Activated T-cell treated with anti-CD3 and anti-CD28 coated beads, Interleukin-2, amount 50 U/mL, for 4 hours (primary cell): ENCODE results near the gene MRRF. TPM values are rescaled to one million over a fixed set of nuclear protein-coding genes. Genes with fewer than 3 reads are reported as not detected.
"Not testable (repeated sequence)": the region's sequence is repeated elsewhere in the genome, so short reads cannot be mapped to it uniquely, and the experiment has no call there.

Source experiments
- ATAC-seq, 2 donors: fragments of 200-7000 bp; cut with Tn5 transposase; one replicate each; pipeline ENCODE4 v1.10.0; 2021
- DNase-seq: peaks from one replicate; pipeline ENCODE4 v3.0.0-alpha.2; 2020
- H3K27me3 Mint-ChIP-seq: one replicate; pipeline ENCODE4 v1.8.0; 2021; ENCODE audit warnings: low read depth, mixed read lengths
- H3K36me3 Mint-ChIP-seq: one replicate; pipeline ENCODE4 v1.8.0; 2022; ENCODE audit warnings: mixed read lengths; ENCODE audit not compliant: insufficient read depth
- H3K4me1 Mint-ChIP-seq: one replicate; pipeline ENCODE4 v1.8.0; 2021; ENCODE audit warnings: low read depth, mixed read lengths
- H3K4me3 Mint-ChIP-seq: one replicate; pipeline ENCODE4 v1.8.0; 2021; ENCODE audit warnings: mild to moderate bottlenecking, moderate library complexity, mixed read lengths
- H3K9me3 Mint-ChIP-seq: one replicate; pipeline ENCODE4 v1.8.0; 2021; ENCODE audit warnings: mixed read lengths
- total RNA-seq, 3 donors: library from RNA; stranded (reverse); gene quantifications; one replicate each; pipeline ENCODE4 v1.2.1, GENCODE V29; 2021

The MRRF gene
- total RNA-seq, 3 donors from 2014 or later, result 93.0 to 94.4 (median 93.3) TPM

DNA sequence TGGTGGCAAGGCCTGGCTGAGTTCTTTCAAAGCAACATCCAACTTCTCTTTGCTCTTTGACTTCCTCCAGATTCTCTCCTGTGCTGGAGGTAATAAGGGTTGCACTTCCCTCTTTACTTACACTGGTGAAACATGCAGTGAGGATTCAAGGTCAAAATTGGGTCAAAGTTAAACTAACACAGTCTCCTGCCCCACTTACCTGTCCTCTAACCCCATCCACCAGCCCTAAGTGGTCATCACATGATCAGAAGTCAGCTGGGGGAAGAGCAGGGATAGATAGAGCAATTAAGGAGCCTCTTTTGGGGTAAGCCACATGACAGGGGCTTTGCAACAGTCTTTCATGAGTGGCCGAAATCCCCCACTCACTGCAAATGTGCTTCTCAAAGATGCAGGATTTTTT, 60.0 kb downstream of the MRRF start:
- not testable (repeated sequence) for H3K4me3 Mint-ChIP-seq, ATAC-seq, H3K9me3 Mint-ChIP-seq, DNase-seq, H3K4me1 Mint-ChIP-seq, H3K27me3 Mint-ChIP-seq
- peaks cover 38% of the 10 kb centered on the region for H3K36me3 Mint-ChIP-seq

DNA sequence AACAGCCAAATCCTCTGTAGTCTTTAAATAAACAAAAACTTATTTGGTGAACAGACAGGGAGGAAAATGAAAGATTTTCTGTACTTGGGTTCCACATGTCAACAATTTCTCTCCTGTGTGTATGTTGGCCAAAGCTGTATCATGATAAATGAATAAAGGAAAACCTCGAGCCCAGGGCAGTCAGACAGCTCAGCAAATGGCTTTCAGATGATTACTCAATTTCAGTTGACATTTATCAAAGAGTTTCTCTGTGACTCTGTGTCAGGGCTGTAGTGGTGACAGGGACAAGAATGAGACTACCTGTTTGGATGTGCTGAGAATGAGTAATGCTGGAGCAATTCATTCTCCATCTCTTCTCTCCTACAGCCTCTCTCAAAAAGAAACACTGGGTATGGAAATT, 60.4 kb downstream of the MRRF start:
- peak; percentile 65 to 69 for ATAC-seq
- no peak for DNase-seq
- no peak overlapping the region for H3K4me3 Mint-ChIP-seq
- no peaks in the 10 kb centered on the region for H3K27me3 Mint-ChIP-seq
- H3K4me1 Mint-ChIP-seq, result no peaks in the 10 kb centered on the region
- no peaks in the 10 kb centered on the region for H3K9me3 Mint-ChIP-seq
- H3K36me3 Mint-ChIP-seq, result peaks cover 39% of the 10 kb centered on the region

DNA sequence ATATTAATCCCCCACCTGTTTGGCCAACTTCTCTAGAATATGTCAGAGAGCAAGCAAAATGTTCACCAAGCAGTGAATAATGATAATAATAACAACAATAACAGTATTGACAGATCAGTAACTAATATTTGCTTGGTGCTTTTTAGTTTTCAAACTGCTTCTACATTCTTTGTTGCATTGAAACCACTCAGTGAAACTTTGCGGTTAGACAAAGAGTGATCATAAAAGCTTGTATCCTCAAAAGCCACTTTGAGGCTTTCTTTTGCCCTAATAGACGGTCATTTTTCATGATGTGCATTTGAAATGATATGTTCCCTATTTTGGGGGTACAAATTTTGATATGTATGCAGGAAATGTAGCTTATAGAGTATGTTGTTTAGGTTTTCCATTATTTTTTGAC, 62.5 kb downstream of the MRRF start:
- H3K27me3 Mint-ChIP-seq, result no peaks in the 10 kb centered on the region
- ATAC-seq (no peak), DNase-seq (no peak)
- H3K4me3 Mint-ChIP-seq, result no peak overlapping the region
- H3K4me1 Mint-ChIP-seq, result no peaks in the 10 kb centered on the region
- peaks cover 38% of the 10 kb centered on the region for H3K36me3 Mint-ChIP-seq
- H3K9me3 Mint-ChIP-seq, result no peaks in the 10 kb centered on the region

DNA sequence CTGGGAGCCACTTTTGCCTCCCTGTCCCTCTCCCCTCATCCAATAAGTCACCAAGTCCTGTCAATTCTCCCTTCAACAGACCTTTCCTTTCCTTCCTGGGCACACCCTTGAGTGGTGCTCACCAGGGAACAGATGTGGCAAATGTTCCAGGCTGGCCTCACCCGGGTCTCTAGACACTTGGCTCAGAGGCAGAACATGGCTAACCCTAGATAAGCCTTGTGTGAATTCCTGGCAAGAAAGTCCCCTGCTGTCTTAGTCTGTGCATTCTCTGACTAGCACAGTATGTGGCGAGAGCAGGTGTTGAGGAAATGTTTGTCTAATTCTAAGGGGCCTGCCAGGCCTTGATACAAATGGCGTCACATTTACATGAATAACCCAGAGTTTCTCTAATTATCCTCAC, 64.9 kb downstream of the MRRF start:
- Mint-ChIP-seq H3K4me3 (no peak overlapping the region), H3K36me3 (peaks cover 21% of the 10 kb centered on the region), H3K27me3 (no peaks in the 10 kb centered on the region), H3K4me1 (no peaks in the 10 kb centered on the region), H3K9me3 (no peaks in the 10 kb centered on the region)
- DNase-seq, result no peak
- no peak for ATAC-seq

DNA sequence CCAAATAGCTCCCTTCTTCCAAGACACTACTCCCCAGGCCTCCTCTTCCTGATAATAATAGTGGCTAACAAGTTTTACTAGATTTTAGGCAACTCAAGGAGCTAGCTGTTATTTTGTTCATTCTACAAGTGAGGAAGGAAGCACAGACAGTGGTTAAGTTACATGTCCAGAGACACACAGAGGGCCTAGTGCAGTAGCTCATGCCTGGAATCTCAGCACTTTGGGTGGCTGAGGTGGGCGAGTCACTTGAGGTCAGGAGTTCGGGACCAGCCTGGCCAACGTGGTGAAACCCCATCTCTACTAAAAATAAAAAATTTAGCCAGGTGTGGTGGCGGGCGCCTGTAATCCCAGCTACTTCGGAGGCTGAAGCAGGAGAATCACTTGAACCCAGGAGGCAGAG, 65.8 kb downstream of the MRRF start:
- H3K36me3 Mint-ChIP-seq, result peaks cover 12% of the 10 kb centered on the region
- not testable (repeated sequence) for H3K4me3 Mint-ChIP-seq, H3K4me1 Mint-ChIP-seq, DNase-seq, H3K27me3 Mint-ChIP-seq, H3K9me3 Mint-ChIP-seq, ATAC-seq

DNA sequence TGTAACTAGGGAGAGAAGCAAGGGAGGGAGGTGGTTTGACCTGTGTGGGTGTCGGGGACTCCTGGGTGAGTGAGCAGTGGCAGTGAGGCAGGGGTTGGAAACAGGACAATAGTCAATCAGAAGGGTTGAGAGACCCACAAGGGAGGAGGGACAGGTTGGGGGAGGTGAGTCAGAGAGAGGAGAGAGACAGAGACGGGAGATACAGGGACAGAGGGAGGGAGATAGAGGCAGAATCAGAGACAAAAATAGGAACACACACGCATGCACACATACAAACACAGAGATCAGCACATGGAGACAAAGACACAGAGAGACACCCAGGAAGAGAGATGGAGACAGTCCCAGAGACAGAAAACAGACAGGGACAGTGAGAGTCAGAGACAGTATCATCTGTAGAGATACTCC, 66.8 kb downstream of the MRRF start:
- DNase-seq, result no peak
- no peaks in the 10 kb centered on the region for H3K4me1 Mint-ChIP-seq

DNA sequence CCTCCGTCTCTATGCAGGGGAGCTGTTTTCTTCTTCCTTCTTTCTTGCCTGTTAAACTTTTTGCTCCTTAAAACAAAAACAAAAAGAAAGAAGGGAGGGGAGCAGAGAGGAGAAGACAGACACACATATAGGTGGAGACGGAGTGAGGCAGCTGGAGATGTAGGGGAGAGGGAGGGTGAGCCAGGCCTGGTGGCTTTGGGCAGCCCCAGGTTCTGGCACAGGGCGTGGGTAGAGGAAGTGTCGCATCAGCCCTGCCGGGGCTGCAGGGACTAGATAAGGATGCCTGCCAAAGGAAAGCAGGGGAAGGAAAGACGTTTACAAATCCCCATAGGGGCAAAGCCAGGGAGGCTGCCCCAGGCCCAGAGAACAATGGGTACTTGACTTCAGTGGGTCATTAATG, 67.4 kb downstream of the MRRF start:
- Mint-ChIP-seq H3K27me3 (no peaks in the 10 kb centered on the region), H3K9me3 (no peaks in the 10 kb centered on the region), H3K4me1 (no peaks in the 10 kb centered on the region), H3K4me3 (no peak overlapping the region), H3K36me3 (peaks cover 8% of the 10 kb centered on the region)
- ATAC-seq, result peak in 1 of 2 donors; percentile 43
- no peak for DNase-seq

More for the DNA sequence above, 66.8 kb downstream of the MRRF start:
- H3K9me3 Mint-ChIP-seq, result no peaks in the 10 kb centered on the region
- H3K27me3 Mint-ChIP-seq, result no peaks in the 10 kb centered on the region
- H3K36me3 Mint-ChIP-seq, result peaks cover 8% of the 10 kb centered on the region
- no peak for ATAC-seq
- H3K4me3 Mint-ChIP-seq, result no peak overlapping the region

DNA sequence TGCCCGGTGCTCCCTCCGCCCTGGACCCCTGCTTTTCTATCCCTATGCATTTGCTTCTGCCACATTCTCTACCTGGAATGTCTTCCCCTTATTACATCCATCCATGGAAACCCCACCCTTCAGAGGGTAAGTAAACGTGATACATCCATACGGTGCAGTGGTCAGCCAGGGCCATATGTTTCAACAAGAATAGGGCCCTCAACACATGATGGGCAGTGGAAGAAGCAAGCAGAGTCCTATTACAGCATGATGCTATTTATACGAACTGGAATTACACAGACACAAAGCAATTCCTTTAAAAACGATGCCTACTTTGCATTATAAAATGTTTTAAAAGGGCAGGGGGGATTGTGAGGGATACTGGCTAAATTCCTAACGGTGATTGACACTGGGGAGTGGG, 68.0 kb downstream of the MRRF start:
- no peak for ATAC-seq
- Mint-ChIP-seq H3K4me3 (no peak overlapping the region), H3K27me3 (no peaks in the 10 kb centered on the region), H3K4me1 (no peaks in the 10 kb centered on the region), H3K9me3 (no peaks in the 10 kb centered on the region), H3K36me3 (peaks cover 8% of the 10 kb centered on the region)
- no peak for DNase-seq

DNA sequence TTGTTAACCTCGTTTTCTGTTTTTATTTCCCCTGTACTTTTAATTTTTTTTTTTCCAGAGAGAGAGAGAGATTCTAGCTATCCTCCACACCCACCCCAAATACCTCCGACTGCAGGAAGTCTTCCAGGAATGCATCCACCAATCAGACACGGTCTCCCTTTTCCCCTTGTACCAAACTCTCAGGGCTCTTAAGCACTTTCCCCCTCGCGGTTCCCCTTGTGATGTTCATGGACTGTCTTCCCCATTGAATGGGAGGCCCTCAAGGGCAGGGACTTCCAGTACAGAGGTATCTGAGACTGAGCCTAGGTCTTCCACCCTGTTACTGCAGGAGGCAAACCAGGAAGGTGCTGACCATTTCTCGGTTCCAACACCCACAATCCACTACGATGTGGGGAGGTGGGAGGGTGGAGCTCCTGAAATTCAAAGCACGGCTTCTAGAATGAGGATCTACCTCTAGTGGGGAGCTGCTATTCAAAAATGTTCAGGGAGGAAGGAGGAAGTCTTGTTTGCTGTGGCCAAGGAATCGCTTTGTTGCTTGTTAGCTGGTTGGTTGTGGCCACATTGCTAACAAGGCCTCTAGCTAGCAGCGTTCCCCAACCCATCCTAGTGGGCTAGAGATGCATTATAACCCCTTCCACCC, 68.6 kb downstream of the MRRF start:
- ATAC-seq (no peak), DNase-seq (no peak)
- Mint-ChIP-seq H3K27me3 (no peaks in the 10 kb centered on the region), H3K36me3 (peaks cover 8% of the 10 kb centered on the region), H3K9me3 (no peaks in the 10 kb centered on the region), H3K4me3 (no peak overlapping the region), H3K4me1 (no peaks in the 10 kb centered on the region)

DNA sequence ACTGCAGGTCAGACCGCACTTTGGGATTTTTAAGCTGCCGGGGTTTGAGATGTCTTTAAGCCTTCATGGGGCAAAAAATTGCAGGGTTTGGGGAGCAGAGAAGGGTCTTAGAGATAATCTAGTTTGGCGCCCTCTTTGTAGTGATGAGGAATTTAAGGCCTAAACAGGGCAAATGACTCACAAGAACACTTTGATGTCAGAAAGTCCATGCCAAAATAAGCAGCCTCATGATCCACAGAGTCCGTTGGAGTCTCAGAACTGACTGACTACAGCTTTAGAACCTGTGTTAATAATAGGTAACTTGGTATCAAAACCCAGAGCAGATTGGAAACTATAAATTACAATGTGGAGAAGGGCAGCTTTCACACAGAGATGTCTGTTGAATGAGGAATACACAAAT, 70.2 kb downstream of the MRRF start:
- Mint-ChIP-seq H3K4me3 (no peak overlapping the region), H3K4me1 (no peaks in the 10 kb centered on the region), H3K27me3 (peaks cover 3% of the 10 kb centered on the region), H3K9me3 (no peaks in the 10 kb centered on the region), H3K36me3 (no peaks in the 10 kb centered on the region)
- DNase-seq (no peak), ATAC-seq (no peak)

DNA sequence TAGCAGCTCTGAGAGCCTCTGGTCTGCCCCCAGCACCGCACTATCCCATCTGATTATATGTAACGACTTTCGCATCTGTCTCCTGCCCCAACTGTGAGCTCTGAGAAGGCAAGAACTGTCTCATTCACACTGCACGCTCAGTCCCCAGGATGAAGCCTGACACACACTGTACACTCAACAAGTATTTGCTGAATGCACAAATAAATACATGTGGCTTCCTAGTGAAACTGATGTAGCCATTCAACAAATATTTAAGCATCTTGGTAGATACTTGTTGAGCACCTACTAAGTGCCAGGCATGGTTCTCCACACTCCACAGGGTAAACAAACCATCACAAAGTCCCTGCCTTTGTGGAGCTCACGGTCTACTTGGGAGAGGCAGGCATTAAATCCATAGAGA, 71.5 kb downstream of the MRRF start:
- ATAC-seq, result no peak
- no peak overlapping the region for H3K4me3 Mint-ChIP-seq
- no peaks in the 10 kb centered on the region for H3K36me3 Mint-ChIP-seq
- H3K4me1 Mint-ChIP-seq, result no peaks in the 10 kb centered on the region
- no peak for DNase-seq
- peaks cover 3% of the 10 kb centered on the region for H3K27me3 Mint-ChIP-seq
- H3K9me3 Mint-ChIP-seq, result no peaks in the 10 kb centered on the region

DNA sequence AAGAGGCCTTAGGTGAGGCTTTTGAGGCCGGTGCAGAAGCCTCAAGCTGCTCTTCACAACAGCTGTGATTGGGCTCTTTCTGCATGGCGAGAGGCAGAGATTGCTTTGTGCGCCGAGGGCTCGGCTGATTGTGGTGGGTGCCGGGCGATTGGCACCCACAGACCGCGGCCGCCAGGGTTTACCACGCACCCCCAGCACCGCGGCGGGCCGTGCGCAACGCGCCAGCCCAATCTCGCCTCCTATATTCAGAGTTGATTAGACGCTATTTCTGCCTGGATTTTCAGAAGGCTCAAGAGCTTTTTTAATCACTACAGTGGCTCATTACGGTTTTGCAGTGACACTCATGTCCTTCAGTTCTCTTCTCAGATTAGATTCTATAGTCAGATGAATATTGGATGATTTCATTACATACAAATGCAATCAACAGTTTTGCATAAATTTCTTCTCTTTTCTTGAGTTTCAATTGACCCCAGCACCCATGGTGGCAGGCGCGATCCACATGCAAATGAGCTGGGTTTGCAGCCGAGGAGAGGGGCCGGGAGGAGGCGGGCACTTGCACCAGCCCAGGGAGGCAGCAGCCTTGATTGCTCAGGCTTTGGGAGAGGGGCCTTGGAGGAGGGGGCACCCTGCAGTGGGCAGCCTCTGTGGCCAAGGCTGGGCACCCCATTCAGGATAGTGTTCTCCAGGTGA, 72.3 kb downstream of the MRRF start:
- Mint-ChIP-seq H3K36me3 (no peaks in the 10 kb centered on the region), H3K4me1 (no peaks in the 10 kb centered on the region), H3K9me3 (no peaks in the 10 kb centered on the region), H3K27me3 (peaks cover 3% of the 10 kb centered on the region), H3K4me3 (no peak overlapping the region)
- no peak for DNase-seq
- no peak for ATAC-seq

DNA sequence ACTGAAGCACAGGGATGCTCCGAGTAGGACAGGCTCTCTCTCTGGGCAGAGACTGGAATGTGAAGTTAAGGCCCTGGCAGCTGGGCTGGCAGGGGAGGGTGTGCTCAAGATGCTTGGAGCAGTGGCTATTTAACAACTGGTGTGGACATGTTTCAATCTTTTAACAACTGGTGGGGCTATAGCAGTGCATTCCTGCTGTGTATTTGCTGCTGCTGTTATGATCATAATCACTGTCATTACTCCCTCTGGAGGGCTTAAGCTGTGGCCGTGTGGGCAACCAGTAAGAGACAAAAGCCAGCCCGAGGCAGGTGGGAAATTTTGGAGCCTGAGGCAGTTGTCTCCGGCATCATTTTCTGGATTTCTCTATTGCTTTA, 72.9 kb downstream of the MRRF start:
- Mint-ChIP-seq H3K4me3 (no peak overlapping the region), H3K4me1 (no peaks in the 10 kb centered on the region), H3K36me3 (no peaks in the 10 kb centered on the region), H3K9me3 (no peaks in the 10 kb centered on the region), H3K27me3 (peaks cover 3% of the 10 kb centered on the region)
- no peak for ATAC-seq
- DNase-seq, result no peak

DNA sequence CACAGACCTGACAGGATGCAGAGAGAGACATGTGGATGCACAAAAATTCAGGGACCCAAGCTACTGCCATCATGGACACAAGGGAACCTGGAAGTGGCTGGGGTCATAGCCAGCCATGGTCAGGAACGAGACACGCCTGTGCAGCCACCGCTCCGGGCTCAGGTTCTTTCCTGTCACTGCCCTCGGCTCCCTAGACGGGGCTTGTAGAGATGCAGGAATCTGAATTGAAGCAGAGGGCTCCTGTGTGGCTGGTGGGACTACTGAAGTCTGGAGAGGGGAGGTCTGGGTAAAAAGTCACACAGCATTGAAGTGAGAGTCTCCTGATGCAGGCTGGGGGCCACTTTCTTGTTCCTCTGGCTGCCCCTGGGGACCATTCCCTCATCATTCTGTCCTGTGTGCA, 73.9 kb downstream of the MRRF start:
- DNase-seq, result no peak
- peaks cover 3% of the 10 kb centered on the region for H3K27me3 Mint-ChIP-seq
- no peaks in the 10 kb centered on the region for H3K4me1 Mint-ChIP-seq
- H3K9me3 Mint-ChIP-seq, result no peaks in the 10 kb centered on the region
- no peaks in the 10 kb centered on the region for H3K36me3 Mint-ChIP-seq
- ATAC-seq, result no peak
- H3K4me3 Mint-ChIP-seq, result no peak overlapping the region

DNA sequence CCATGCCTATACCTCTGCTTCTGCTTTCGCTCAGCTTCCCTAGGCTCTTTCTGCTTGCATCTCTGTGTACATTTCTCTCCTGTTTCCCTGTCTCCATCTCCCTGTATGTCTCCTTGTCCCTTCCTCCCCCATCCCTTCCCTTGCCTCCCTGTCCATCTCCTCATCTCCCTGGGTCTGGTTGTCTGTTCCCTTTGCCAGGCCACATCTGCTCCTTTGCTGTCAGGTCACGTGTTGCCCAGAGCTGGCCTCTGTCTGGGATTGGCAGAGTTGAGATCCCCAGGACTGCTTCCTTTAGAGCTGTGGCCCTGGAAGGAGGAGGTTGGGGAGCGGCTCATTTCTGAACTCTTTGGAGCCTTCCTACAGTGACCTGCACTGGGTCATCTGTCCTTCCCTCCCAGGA, 74.3 kb downstream of the MRRF start:
- ATAC-seq (no peak), DNase-seq (no peak)
- Mint-ChIP-seq H3K36me3 (no peaks in the 10 kb centered on the region), H3K27me3 (peaks cover 6% of the 10 kb centered on the region), H3K4me1 (no peaks in the 10 kb centered on the region), H3K9me3 (no peaks in the 10 kb centered on the region), H3K4me3 (no peak overlapping the region)
